Stimulated activated CD8-positive, alpha-beta memory T cell treated with anti-CD3 and anti-CD28 coated beads, Interleukin-4, amount 100 ng/mL, for 4 hours (primary cell): Measurements from ENCODE around the gene NCS1.
A peak's percentile ranks its signal among the peaks of the same experiment; 100 is the strongest.
"Not testable (repeated sequence)": the region's sequence is repeated elsewhere in the genome, so short reads cannot be mapped to it uniquely, and the experiment has no call there.

Experiments used
- DNase-seq, 2 donors: peaks; one replicate each; pipeline ENCODE4 v3.0.0-alpha.2; 2020; ENCODE audit warnings: low read depth in 2 of 2, low spot score in 1 of 2

Gene NCS1

GRCh38 chr9:130237076-130237475, 64.9 kb downstream of the NCS1 start:
- DNase-seq: no peak

GRCh38 chr9:130237763-130238524, 65.7 kb downstream of the NCS1 start:
- no peak for DNase-seq

- no peak for DNase-seq
Observed at GRCh38 chr9:130239363-130239695, 67.1 kb downstream of the NCS1 start.

GRCh38 chr9:130239741-130240241, 67.6 kb downstream of the NCS1 start:
- DNase-seq: no peak

GRCh38 chr9:130240410-130241197, 68.4 kb downstream of the NCS1 start:
- DNase-seq: no peak

GRCh38 chr9:130241198-130241535, 69.0 kb downstream of the NCS1 start:
- DNase-seq: no peak

GRCh38 chr9:130242270-130243014, 70.2 kb downstream of the NCS1 start:
- DNase-seq: no peak

GRCh38 chr9:130243015-130243881, 71.0 kb downstream of the NCS1 start:
- peak; percentile 58 to 81 for DNase-seq

GRCh38 chr9:130243882-130244170, 71.6 kb downstream of the NCS1 start:
- no peak for DNase-seq

GRCh38 chr9:130244548-130245165, 72.5 kb downstream of the NCS1 start:
- DNase-seq: no peak

- DNase-seq: no peak
Observed at GRCh38 chr9:130245474-130245873, 73.3 kb downstream of the NCS1 start.

- no peak for DNase-seq
Observed at GRCh38 chr9:130246126-130246525, 73.9 kb downstream of the NCS1 start.

- DNase-seq: no peak
Observed at GRCh38 chr9:130254747-130255630, 82.8 kb downstream of the NCS1 start.

GRCh38 chr9:130255631-130256134, 83.5 kb downstream of the NCS1 start:
- no peak for DNase-seq

GRCh38 chr9:130256644-130257043, 84.4 kb downstream of the NCS1 start:
- no peak for DNase-seq

- DNase-seq: not testable (repeated sequence)
Observed at GRCh38 chr9:130258137-130258536, 85.9 kb downstream of the NCS1 start.

- DNase-seq: no peak
Observed at GRCh38 chr9:130259044-130259443, 86.8 kb downstream of the NCS1 start.

- DNase-seq: no peak
Observed at GRCh38 chr9:130260816-130261765, 88.9 kb downstream of the NCS1 start.
